Adrenal gland (tissue), 12 donors: ENCODE results near the gene GALNTL6. TPM values are rescaled to one million over a fixed set of nuclear protein-coding genes. Genes with fewer than 3 reads are reported as not detected.

Source experiments
- DNase-seq, 7 donors: peaks; one replicate each; pipeline ENCODE4 v3.0.0-alpha.2; 2019 to 2020
- H3K27ac ChIP-seq, 5 donors: fragments of 200-600 bp; sonication (generic) in 4 of 5; 1 replicate in 3 of 5; 2 replicates in 2 of 5; pipeline versions ENCODE4 v1.5.1 to v1.8.0; 2016 to 2020; ENCODE audit warnings: mild to moderate bottlenecking in 1 of 5
- H3K27me3 ChIP-seq: fragments of 200-600 bp; 2 replicates; pipeline ENCODE4 v1.8.0; 2021
- H3K36me3 ChIP-seq, 2 donors: fragments of 200-600 bp; replicated peaks in 1 of 2; 1 replicate in 1 of 2; 2 replicates in 1 of 2; pipeline versions ENCODE4 v1.5.1 to v1.8.0; 2018 to 2022
- H3K4me1 ChIP-seq, 2 donors: fragments of 200-600 bp; replicated peaks in 1 of 2; 1 replicate in 1 of 2; 2 replicates in 1 of 2; pipeline versions ENCODE4 v1.5.1 to v1.8.0; 2018 to 2021
- H3K4me3 ChIP-seq, 4 donors: fragments of 200-600 bp; sonication (generic) in 3 of 4; one replicate each; pipeline ENCODE4 v1.5.1; 2016 to 2018
- H3K9me3 ChIP-seq, 3 donors: fragments of 200-600 bp; sonication (generic) in 1 of 3; replicated peaks in 1 of 3; 1 replicate in 2 of 3; 2 replicates in 1 of 3; pipeline versions ENCODE4 v1.5.1 to v1.8.0; 2016 to 2021
- CTCF ChIP-seq, 6 experiments: fragments of 450-650 bp in 4 of 6; fragments of 200-600 bp in 2 of 6; sonication (generic) in 1 of 6; IDR thresholded peaks; 1 replicate in 5 of 6; 2 replicates in 1 of 6; pipeline versions ENCODE4 v1.5.1 to v1.8.0; 2016 to 2021; ENCODE audit warnings: antibody characterized with exemption in 6 of 6, mild to moderate bottlenecking in 2 of 6, moderate library complexity in 1 of 6
- POLR2A ChIP-seq, 2 donors: fragments of 450-650 bp; IDR thresholded peaks; one replicate each; pipeline ENCODE4 v1.6.1; 2017; ENCODE audit warnings: antibody characterized with exemption in 2 of 2, mild to moderate bottlenecking in 2 of 2, moderate library complexity in 1 of 2
- WGBS, 4 donors: extraction: QIAGEN DNeasy Blood & Tissue Kit in 2 of 4; methylation state at CpG; one replicate each; pipeline versions ENCODE4 v1.1.5 to v1.1.7; 2013 to 2017; 5-methylcytosine and 5-hydroxymethylcytosine counted together
- intact Hi-C, 2 donors: fragments of 100-400 bp; cut with DNase I; formaldehyde crosslinking; loops; one replicate each; pipeline versions ENCODE4 v1.14.1 to v1.15.0; 2022 to 2023
- polyA plus RNA-seq, 3 donors: library from polyadenylated mRNA; stranded (reverse); fragments of 200-250 nt in 2 of 3; fragments of 350-450 nt in 1 of 3; fragmentation: Illumina TruSeq in 1 of 3; extraction: RNeasy Lipid Tissue Mini Kit (QIAGEN cat#74804) in 1 of 3; gene quantifications; one replicate each; pipeline ENCODE4 v1.2.3, GENCODE V29; 2013 to 2014
- total RNA-seq, 9 donors: library from RNA; depleted of rRNA in 4 of 9; stranded (reverse); fragments of >200 nt in 4 of 9; fragments of 120-200 nt in 1 of 9; fragmentation: NEBNext Ultra II Directional in 1 of 9; extraction: Animal tissue kit (Norgen Biotek cat#: 25700) in 1 of 9; gene quantifications; one replicate each; pipeline versions ENCODE4 v1.1.0 to v1.2.4, GENCODE V29; 2013 to 2023
- donor health status: healthy with polysubstance abuse.
- donor health status: Bipolar disorder and iron deficiency.
- donor health status: DM: yes; HTN: yes; CAD: no.
- donor health status: DM: no; HTN: no; CAD: no.
- donor health status: DM: no; HTN: no; CAD: no.
- donor health status: DM: yes; HTN: yes; CAD: no.

GALNTL6 gene
- total and polyA plus RNA-seq, 12 donors: 0.10 to 0.96 (median 0.42) TPM; not detected in 1

DNA sequence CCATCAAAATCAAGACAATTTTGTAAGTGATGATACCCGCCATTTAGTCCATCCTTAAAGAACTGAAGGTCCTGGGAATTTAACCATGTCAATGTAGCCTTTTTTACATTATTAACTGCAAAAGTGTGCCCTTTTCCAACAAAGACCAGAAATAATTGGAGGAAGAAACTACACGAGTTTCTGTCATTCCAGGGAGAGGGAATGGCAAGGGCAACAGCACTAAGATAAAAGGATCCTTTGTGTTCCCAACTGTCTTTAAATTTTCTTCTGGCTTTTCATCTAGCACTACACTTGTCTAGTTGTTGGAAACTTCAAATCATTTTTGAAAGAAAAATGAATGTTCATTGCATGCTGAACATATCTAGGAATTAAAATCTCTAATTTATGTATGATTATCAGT is 286.2 kb downstream of the GALNTL6 start:
- intact Hi-C loops: no loop called here
- 64 to 73% (median 67%) methylated on average over 2 of the region's 2 CpGs for WGBS, 4 donors

GRCh38 chr4:172103456-172103855 is 290.3 kb downstream of the GALNTL6 start:
- TF ChIP-seq CTCF (IDR thresholded peaks at IDR 0.05): no peak
- TF ChIP-seq POLR2A (IDR thresholded peaks at IDR 0.05): no peak
- H3K9me3 ChIP-seq: no peaks in the 10 kb centered on the region
- H3K4me1 ChIP-seq: no peaks in the 10 kb centered on the region
- no peaks in the 10 kb centered on the region for H3K27me3 ChIP-seq
- DNase-seq: no peak
- no peak overlapping the region for H3K4me3 ChIP-seq
- H3K27ac ChIP-seq: no peak overlapping the region
- 93 to 100% (median 94%) methylated on average over 1 of the region's 1 CpG for WGBS, 4 donors
- intact Hi-C loops: no loop called here
- H3K36me3 ChIP-seq: no peaks in the 10 kb centered on the region

More for the DNA sequence above, 286.2 kb downstream of the GALNTL6 start:
- Histone ChIP-seq H3K27me3 (no peaks in the 10 kb centered on the region), H3K27ac (no peak overlapping the region), H3K4me1 (no peaks in the 10 kb centered on the region), H3K36me3 (no peaks in the 10 kb centered on the region), H3K9me3 (no peaks in the 10 kb centered on the region), H3K4me3 (no peak overlapping the region)
- DNase-seq: no peak
- TF ChIP-seq POLR2A (IDR thresholded peaks at IDR 0.05): no peak
- TF ChIP-seq CTCF (IDR thresholded peaks at IDR 0.05): no peak

DNA sequence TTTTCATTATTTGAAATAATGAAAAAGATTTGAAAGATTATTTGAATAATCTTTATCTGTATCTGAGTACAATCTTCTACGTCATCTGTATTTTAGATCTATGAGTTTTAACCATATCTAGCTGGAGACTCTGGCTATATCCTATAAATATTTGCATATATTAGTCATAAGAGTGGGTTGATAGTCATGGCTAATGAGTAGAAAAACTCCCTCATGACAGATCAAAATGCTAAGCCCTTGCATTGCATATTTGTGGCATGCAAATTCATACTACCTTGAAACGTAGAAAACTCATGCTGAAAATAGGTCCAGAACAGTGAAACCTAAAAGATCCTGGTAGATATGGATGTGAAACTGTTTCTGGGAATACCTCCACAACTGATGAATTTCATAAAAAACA is 291.3 kb downstream of the GALNTL6 start:
- H3K9me3 ChIP-seq: no peaks in the 10 kb centered on the region
- WGBS, 4 donors: 61 to 75% (median 67%) methylated on average over 2 of the region's 2 CpGs
- no peaks in the 10 kb centered on the region for H3K27me3 ChIP-seq
- DNase-seq: no peak
- H3K4me3 ChIP-seq: no peak overlapping the region
- intact Hi-C loops: no loop called here
- no peak for TF ChIP-seq CTCF (IDR thresholded peaks at IDR 0.05)
- TF ChIP-seq POLR2A (IDR thresholded peaks at IDR 0.05): no peak
- H3K27ac ChIP-seq: no peak overlapping the region
- H3K4me1 ChIP-seq: no peaks in the 10 kb centered on the region
- no peaks in the 10 kb centered on the region for H3K36me3 ChIP-seq

DNA sequence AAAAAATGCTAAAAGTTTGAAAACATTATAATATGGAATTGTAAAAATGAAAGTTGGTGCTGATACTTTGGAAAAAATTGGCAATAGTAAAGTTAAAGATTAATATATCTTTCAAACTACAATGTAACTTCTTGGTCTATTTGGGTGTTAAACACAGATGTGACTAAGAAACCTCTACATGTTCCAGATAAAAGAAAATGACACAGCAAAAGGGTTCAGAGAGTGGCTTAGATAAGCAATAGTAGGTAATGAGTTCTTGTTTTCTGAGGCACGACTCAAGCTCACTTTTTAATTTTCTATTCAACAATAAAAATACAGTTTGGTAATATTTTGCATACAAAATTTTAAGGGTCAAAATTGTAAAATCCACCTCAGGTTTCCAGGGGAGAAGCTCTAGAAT is 292.7 kb downstream of the GALNTL6 start:
- no peak for TF ChIP-seq POLR2A (IDR thresholded peaks at IDR 0.05)
- WGBS, 4 donors: 66 to 73% (median 72%) methylated on average over 1 of the region's 1 CpG
- intact Hi-C loops: no loop called here

DNA sequence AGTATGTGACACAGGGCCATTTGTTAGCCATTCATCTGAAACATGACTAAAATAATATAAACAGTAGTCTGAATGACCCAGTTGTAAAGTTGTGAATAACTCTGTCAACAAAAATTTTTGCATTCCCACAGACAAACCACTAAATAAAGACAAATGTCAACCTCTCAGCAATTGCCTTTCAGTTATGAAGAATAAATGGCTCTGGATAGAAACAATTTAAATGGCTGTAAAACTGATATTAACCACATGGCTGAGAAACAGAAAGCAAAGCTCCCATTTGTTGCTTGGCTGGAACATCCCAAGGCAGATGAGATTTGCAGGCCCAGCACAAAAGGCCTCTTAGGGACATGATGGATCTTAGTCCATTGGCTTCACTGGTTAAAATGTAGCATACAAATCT is 296.3 kb downstream of the GALNTL6 start:
- Histone ChIP-seq H3K4me1 (no peaks in the 10 kb centered on the region), H3K4me3 (no peak overlapping the region), H3K36me3 (no peaks in the 10 kb centered on the region), H3K9me3 (no peaks in the 10 kb centered on the region), H3K27ac (no peak overlapping the region), H3K27me3 (no peaks in the 10 kb centered on the region)
- intact Hi-C loops: no loop called here
- TF ChIP-seq CTCF (IDR thresholded peaks at IDR 0.05): no peak
- no peak for TF ChIP-seq POLR2A (IDR thresholded peaks at IDR 0.05)
- DNase-seq: no peak

More for the DNA sequence above, 292.7 kb downstream of the GALNTL6 start:
- DNase-seq: no peak
- Histone ChIP-seq H3K9me3 (no peaks in the 10 kb centered on the region), H3K27me3 (no peaks in the 10 kb centered on the region), H3K36me3 (no peaks in the 10 kb centered on the region), H3K27ac (no peak overlapping the region), H3K4me3 (no peak overlapping the region), H3K4me1 (no peaks in the 10 kb centered on the region)
